BLaER1 treated with 17β-estradiol and CSF1 and Interleukin-3, amounts not matched to agents 10 nM and 100 nM (cell line): Measurements from ENCODE around the gene ANXA4.

ENCODE experiments used
- H3K27ac ChIP-seq, 11 experiments: shearing (Covaris generic); formaldehyde crosslinking; 2 replicates each; pipeline ENCODE4 v1.8.1; 2022
- H3K27me3 ChIP-seq, 11 experiments: shearing (Covaris generic); formaldehyde crosslinking; 2 replicates each; pipeline ENCODE4 v1.8.1; 2022
- H3K36me3 ChIP-seq, 11 experiments: shearing (Covaris generic); formaldehyde crosslinking; 2 replicates each; pipeline ENCODE4 v1.8.1; 2022
- H3K4me1 ChIP-seq, 10 experiments: shearing (Covaris generic); formaldehyde crosslinking; 2 replicates each; pipeline ENCODE4 v1.8.1; 2022
- H3K4me2 ChIP-seq, 11 experiments: shearing (Covaris generic); formaldehyde crosslinking; 2 replicates each; pipeline ENCODE4 v1.8.1; 2022
- H3K4me3 ChIP-seq, 10 experiments: shearing (Covaris generic); formaldehyde crosslinking; 2 replicates each; pipeline ENCODE4 v1.8.1; 2022
- H3K9ac ChIP-seq, 11 experiments: shearing (Covaris generic); formaldehyde crosslinking; 2 replicates each; pipeline ENCODE4 v1.8.1; 2022
- H3K9me3 ChIP-seq, 11 experiments: shearing (Covaris generic); formaldehyde crosslinking; replicated peaks in 1 of 11; 2 replicates each; pipeline ENCODE4 v1.8.1; 2022
- H4K20me1 ChIP-seq, 11 experiments: shearing (Covaris generic); formaldehyde crosslinking; 2 replicates each; pipeline ENCODE4 v1.8.1; 2022
- Cebpa-rat ChIP-seq, 11 experiments: shearing (Covaris generic); IDR thresholded peaks; 2 replicates each; pipeline ENCODE4 v1.8.1; 2022

ANXA4 gene

GRCh38 chr2:69781321-69782248, 39.7 kb downstream of the ANXA4 start:
- Histone ChIP-seq H3K4me1 (peaks cover 6 to 52% (median 9%) of the 10 kb centered on the region in 10 experiments; a peak in 19 of 20 replicates), H3K36me3 (peaks cover 0 to 68% (median 10%) of the 10 kb centered on the region in 11 experiments; a peak in 9 of 22 replicates), H3K27ac (no peak overlapping the region), H3K4me2 (peak overlapping the region in 1 of 11 experiments; percentile 26; a peak in 2 of 22 replicates), H3K9ac (no peak overlapping the region), H3K9me3 (peaks cover 0 to 17% (median 11%) of the 10 kb centered on the region in 11 experiments; a peak in 18 of 22 replicates), H3K27me3 (no peaks in the 10 kb centered on the region), H4K20me1 (peaks cover 0 to 14% (median 0%) of the 10 kb centered on the region in 11 experiments; a peak in 2 of 22 replicates), H3K4me3 (no peak overlapping the region)
- TF ChIP-seq Cebpa-rat (IDR thresholded peaks at IDR 0.05), result no peak

GRCh38 chr2:69784228-69784627, 42.3 kb downstream of the ANXA4 start:
- H3K4me3 ChIP-seq, result no peak overlapping the region
- H3K9ac ChIP-seq, result no peak overlapping the region
- no peak overlapping the region for H3K4me2 ChIP-seq
- H3K36me3 ChIP-seq, result peaks cover 0 to 75% (median 5%) of the 10 kb centered on the region in 11 experiments; a peak in 11 of 22 replicates
- H4K20me1 ChIP-seq, result peaks cover 0 to 14% (median 0%) of the 10 kb centered on the region in 11 experiments; a peak in 2 of 22 replicates
- peaks cover 14 to 58% (median 19%) of the 10 kb centered on the region in 10 experiments for H3K4me1 ChIP-seq
- no peak overlapping the region for H3K27ac ChIP-seq
- H3K27me3 ChIP-seq, result no peaks in the 10 kb centered on the region
- TF ChIP-seq Cebpa-rat (IDR thresholded peaks at IDR 0.05), result no peak
- H3K9me3 ChIP-seq, result no peaks in the 10 kb centered on the region

- H3K4me3 ChIP-seq, result no peak overlapping the region
- no peak overlapping the region for H3K9ac ChIP-seq
- peaks cover 25 to 58% (median 30%) of the 10 kb centered on the region in 10 experiments for H3K4me1 ChIP-seq
- H4K20me1 ChIP-seq, result peaks cover 0 to 10% (median 0%) of the 10 kb centered on the region in 11 experiments; a peak in 1 of 22 replicates
- H3K4me2 ChIP-seq, result no peak overlapping the region
- no peak overlapping the region for H3K27ac ChIP-seq
- peaks cover 0 to 79% (median 5%) of the 10 kb centered on the region in 11 experiments; a peak in 11 of 22 replicates for H3K36me3 ChIP-seq
- H3K27me3 ChIP-seq, result no peaks in the 10 kb centered on the region
- no peaks in the 10 kb centered on the region for H3K9me3 ChIP-seq
- no peak for TF ChIP-seq Cebpa-rat (IDR thresholded peaks at IDR 0.05)
These were observed 43.4 kb downstream of the ANXA4 start for GRCh38 chr2:69785358-69785757.

- Histone ChIP-seq H3K9ac (no peak overlapping the region), H4K20me1 (peaks cover 0 to 10% (median 0%) of the 10 kb centered on the region in 11 experiments; a peak in 1 of 22 replicates), H3K4me1 (peaks cover 33 to 58% (median 38%) of the 10 kb centered on the region in 10 experiments), H3K4me3 (no peak overlapping the region), H3K36me3 (peaks cover 0 to 82% (median 5%) of the 10 kb centered on the region in 11 experiments; a peak in 11 of 22 replicates), H3K4me2 (peak overlapping the region in 5 of 11 experiments; percentile 4 to 49 (median 35); a peak in 7 of 22 replicates), H3K27me3 (no peaks in the 10 kb centered on the region), H3K27ac (0 out of 22 replicates have a peak overlapping the region, but pooled peaks of 2 of the 11 experiments have one; percentile 9 to 21), H3K9me3 (no peaks in the 10 kb centered on the region)
- no peak for TF ChIP-seq Cebpa-rat (IDR thresholded peaks at IDR 0.05)
These were observed 44.2 kb downstream of the ANXA4 start for GRCh38 chr2:69786052-69786560.

GRCh38 chr2:69789175-69789721, 47.3 kb downstream of the ANXA4 start:
- H3K27ac ChIP-seq, result peak overlapping the region; percentile 23 to 77 (median 72); a peak in 21 of 22 replicates
- H3K4me1 ChIP-seq, result peaks cover 35 to 51% (median 43%) of the 10 kb centered on the region in 10 experiments
- no peak for TF ChIP-seq Cebpa-rat (IDR thresholded peaks at IDR 0.05)
- H3K9ac ChIP-seq, result peak overlapping the region; percentile 61 to 75 (median 64)
- peaks cover 0 to 82% (median 5%) of the 10 kb centered on the region in 11 experiments; a peak in 10 of 22 replicates for H3K36me3 ChIP-seq
- H3K4me2 ChIP-seq, result peak overlapping the region; percentile 66 to 88 (median 83)
- H3K4me3 ChIP-seq, result peak overlapping the region in 9 of 10 experiments; percentile 13 to 52 (median 42); a peak in 13 of 20 replicates
- H3K27me3 ChIP-seq, result no peaks in the 10 kb centered on the region
- H4K20me1 ChIP-seq, result peaks cover 0 to 14% (median 0%) of the 10 kb centered on the region in 11 experiments; a peak in 2 of 22 replicates
- H3K9me3 ChIP-seq, result no peaks in the 10 kb centered on the region

- Histone ChIP-seq H3K9me3 (no peaks in the 10 kb centered on the region), H3K9ac (peak overlapping the region; percentile 61 to 75 (median 64)), H3K4me3 (peak overlapping the region in 9 of 10 experiments; percentile 13 to 52 (median 42); a peak in 16 of 20 replicates), H3K27ac (peak overlapping the region; percentile 23 to 77 (median 72); a peak in 21 of 22 replicates), H3K36me3 (peaks cover 0 to 82% (median 5%) of the 10 kb centered on the region in 11 experiments; a peak in 10 of 22 replicates), H3K4me1 (peaks cover 35 to 51% (median 43%) of the 10 kb centered on the region in 10 experiments), H3K4me2 (peak overlapping the region; percentile 66 to 88 (median 83)), H3K27me3 (no peaks in the 10 kb centered on the region), H4K20me1 (peaks cover 0 to 7% (median 0%) of the 10 kb centered on the region in 11 experiments; a peak in 2 of 22 replicates)
- no peak for TF ChIP-seq Cebpa-rat (IDR thresholded peaks at IDR 0.05)
These were observed 48.1 kb downstream of the ANXA4 start for GRCh38 chr2:69789772-69790600.

GRCh38 chr2:69790601-69790959, 48.6 kb downstream of the ANXA4 start:
- Histone ChIP-seq H3K27me3 (no peaks in the 10 kb centered on the region), H3K4me2 (peak overlapping the region; percentile 66 to 88 (median 83)), H3K4me1 (peaks cover 35 to 49% (median 43%) of the 10 kb centered on the region in 10 experiments), H3K27ac (peak overlapping the region; percentile 23 to 77 (median 72); a peak in 19 of 22 replicates), H4K20me1 (peaks cover 0 to 9% (median 0%) of the 10 kb centered on the region in 11 experiments; a peak in 3 of 22 replicates), H3K4me3 (peak overlapping the region in 9 of 10 experiments; percentile 13 to 52 (median 42); a peak in 12 of 20 replicates), H3K36me3 (peaks cover 0 to 82% (median 5%) of the 10 kb centered on the region in 11 experiments; a peak in 10 of 22 replicates), H3K9ac (peak overlapping the region in 9 of 11 experiments; percentile 61 to 75 (median 64); a peak in 17 of 22 replicates), H3K9me3 (no peaks in the 10 kb centered on the region)
- TF ChIP-seq Cebpa-rat (IDR thresholded peaks at IDR 0.05), result no peak
